Pancreas (tissue), 10 donors: ENCODE results near the gene TUBA4B. TPM values are rescaled to one million over a fixed set of nuclear protein-coding genes. Genes with fewer than 3 reads are reported as not detected.

Source experiments
- ATAC-seq, 4 donors: fragments of 200-7000 bp; cut with Tn5 transposase; one replicate each; pipeline versions ENCODE4 v1.8.0 to v1.9.1; 2020; ENCODE audit warnings: mild to moderate bottlenecking in 4 of 4, moderate library complexity in 4 of 4
- DNase-seq, 6 donors: peaks; one replicate each; pipeline ENCODE4 v3.0.0-alpha.2; 2020
- FAIRE-seq: peaks from 2 replicates; lab custom pipeline; 2012; peaks lifted over from hg19 to GRCh38; lab: Jason Lieb, UNC
- H3K27ac ChIP-seq, 4 donors: fragments of 200-600 bp; sonication (generic); 1 replicate in 3 of 4; 2 replicates in 1 of 4; pipeline versions ENCODE4 v1.5.0 to v1.8.0; 2020
- H3K27me3 ChIP-seq, 4 donors: fragments of 200-600 bp; one replicate each; pipeline ENCODE4 v1.8.0; 2021
- H3K36me3 ChIP-seq, 3 donors: fragments of 200-600 bp; sonication (generic) in 1 of 3; one replicate each; pipeline versions ENCODE4 v1.5.0 to v1.8.0; 2020 to 2021
- H3K4me1 ChIP-seq, 3 donors: fragments of 200-600 bp; one replicate each; pipeline ENCODE4 v1.8.0; 2021
- H3K4me3 ChIP-seq, 4 donors: fragments of 200-600 bp; sonication (generic) in 2 of 4; one replicate each; pipeline versions ENCODE4 v1.5.0 to v1.8.0; 2020 to 2021
- H3K9me3 ChIP-seq, 4 donors: fragments of 200-600 bp; one replicate each; pipeline ENCODE4 v1.8.0; 2021
- WGBS, 2 donors: extraction: QIAGEN DNeasy Blood & Tissue Kit; methylation state at CpG; one replicate each; pipeline ENCODE4 v1.1.7; 2013; 5-methylcytosine and 5-hydroxymethylcytosine counted together
- intact Hi-C, 3 donors: fragments of 100-400 bp; cut with DNase I; formaldehyde crosslinking; loops; one replicate each; pipeline versions ENCODE4 v1.11.1 to v1.14.2; 2022
- polyA plus RNA-seq, 2 donors: library from polyadenylated mRNA; stranded (reverse); fragments of 200-250 nt; gene quantifications; one replicate each; pipeline ENCODE4 v1.2.3, GENCODE V29; 2013
- total RNA-seq, 6 donors: library from RNA; stranded (reverse); fragmentation: NEBNext Ultra II Directional in 4 of 6; extraction: Animal tissue kit (Norgen Biotek cat#: 25700) in 4 of 6; gene quantifications; one replicate each; pipeline versions ENCODE4 v1.2.1 to v1.2.4, GENCODE V29; 2021 to 2023
- TF ChIP-seq, protein P1 (sequence below), 4 donors: fragments of 200-600 bp; sonication (generic) in 3 of 4; IDR thresholded peaks; one replicate each; pipeline versions ENCODE4 v1.5.0 to v1.8.0; 2021; ENCODE audit warnings: antibody characterized with exemption in 4 of 4
- donor health status: healthy with polysubstance abuse.
- donor health status: DM: no; HTN: no; CAD: no; lungs with moderate emphysema.
- donor health status: DM: no; HTN: no; CAD: no.
- donor health status: control.
- donor health status: control.
- donor health status: Bipolar disorder and iron deficiency.
- donor health status: DM: yes; HTN: yes; CAD: no.
- donor health status: DM: no; HTN: no; CAD: no.
- donor health status: DM: no; HTN: no; CAD: no.
- donor health status: DM: yes; HTN: yes; CAD: no.

TUBA4B gene
- total and polyA plus RNA-seq, 8 donors: not detected

DNA sequence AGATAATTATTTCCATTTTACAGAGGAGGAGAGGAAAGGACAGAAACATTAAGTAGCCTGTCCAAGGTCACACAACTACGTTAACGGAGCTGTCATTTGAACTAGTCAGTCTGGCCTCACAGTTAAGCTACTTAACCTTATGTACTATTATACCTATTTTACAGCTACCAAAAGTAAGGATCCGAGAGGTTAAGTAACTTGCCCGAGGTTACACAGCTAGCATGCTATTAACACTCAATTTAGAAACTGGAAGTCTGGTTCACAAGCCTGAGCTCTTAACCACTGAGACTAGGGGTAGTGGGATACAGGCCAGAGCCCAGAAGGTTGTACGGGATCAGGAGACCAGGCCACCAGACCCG, 8.3 kb upstream of the TUBA4B start:
- Histone ChIP-seq H3K4me3 (peak overlapping the region; percentile 66 to 81 (median 70)), H3K36me3 (no peaks in the 10 kb centered on the region), H3K4me1 (peaks cover 13 to 39% (median 16%) of the 10 kb centered on the region in 3 donors), H3K9me3 (no peaks in the 10 kb centered on the region), H3K27ac (peak overlapping the region; percentile 78 to 92 (median 85)), H3K27me3 (no peaks in the 10 kb centered on the region)
- ATAC-seq: no peak
- FAIRE-seq: no peak
- intact Hi-C loops: no loop called here
- TF ChIP-seq, protein P1, sequence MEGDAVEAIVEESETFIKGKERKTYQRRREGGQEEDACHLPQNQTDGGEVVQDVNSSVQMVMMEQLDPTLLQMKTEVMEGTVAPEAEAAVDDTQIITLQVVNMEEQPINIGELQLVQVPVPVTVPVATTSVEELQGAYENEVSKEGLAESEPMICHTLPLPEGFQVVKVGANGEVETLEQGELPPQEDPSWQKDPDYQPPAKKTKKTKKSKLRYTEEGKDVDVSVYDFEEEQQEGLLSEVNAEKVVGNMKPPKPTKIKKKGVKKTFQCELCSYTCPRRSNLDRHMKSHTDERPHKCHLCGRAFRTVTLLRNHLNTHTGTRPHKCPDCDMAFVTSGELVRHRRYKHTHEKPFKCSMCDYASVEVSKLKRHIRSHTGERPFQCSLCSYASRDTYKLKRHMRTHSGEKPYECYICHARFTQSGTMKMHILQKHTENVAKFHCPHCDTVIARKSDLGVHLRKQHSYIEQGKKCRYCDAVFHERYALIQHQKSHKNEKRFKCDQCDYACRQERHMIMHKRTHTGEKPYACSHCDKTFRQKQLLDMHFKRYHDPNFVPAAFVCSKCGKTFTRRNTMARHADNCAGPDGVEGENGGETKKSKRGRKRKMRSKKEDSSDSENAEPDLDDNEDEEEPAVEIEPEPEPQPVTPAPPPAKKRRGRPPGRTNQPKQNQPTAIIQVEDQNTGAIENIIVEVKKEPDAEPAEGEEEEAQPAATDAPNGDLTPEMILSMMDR (IDR thresholded peaks at IDR 0.05): no peak
- no peak for DNase-seq
- 8 to 12% methylated on average over 6 of the region's 6 CpGs for WGBS, 2 donors

DNA sequence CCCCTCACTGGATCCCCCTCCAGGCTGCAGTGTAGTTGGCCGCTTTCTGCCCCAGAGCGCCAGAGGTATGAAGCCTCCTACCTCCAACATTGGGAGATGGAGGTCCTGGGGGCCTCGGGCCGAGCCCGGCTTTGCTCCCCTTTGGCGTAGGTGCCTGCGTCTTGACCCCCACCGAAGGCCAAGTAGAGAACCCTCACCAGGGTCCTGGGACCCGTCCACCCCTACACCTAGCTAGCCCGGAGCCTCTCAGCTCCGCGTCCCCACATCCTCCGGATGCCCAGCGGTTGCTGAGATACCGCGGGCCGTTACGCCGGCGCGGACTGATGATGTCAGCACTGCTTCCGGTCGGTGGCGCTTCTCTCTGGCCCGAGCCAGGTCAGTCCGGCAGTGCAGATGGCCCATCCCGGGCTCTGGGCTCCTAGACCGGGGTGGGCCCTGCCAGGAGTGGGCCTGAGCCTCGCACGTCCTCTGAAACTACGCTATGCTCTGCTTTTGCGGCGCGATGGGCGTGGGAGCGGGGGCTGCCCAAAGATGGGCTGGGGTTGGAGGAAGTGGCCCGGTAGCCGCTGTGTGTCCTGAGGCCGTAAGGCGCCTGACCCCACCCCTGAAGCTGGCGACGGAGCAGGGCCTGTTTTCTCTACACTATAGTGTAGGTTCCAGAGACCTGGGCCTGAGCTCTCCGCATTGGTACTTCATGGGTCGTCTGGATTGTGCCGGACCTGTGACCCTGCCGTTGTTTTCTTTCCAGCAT, 7.7 kb upstream of the TUBA4B start, which contains the start of the genes GLB1L and STK16:
GLB1L (minus strand) TSS at position 297 of the 751 bp plus-strand sequence. CDS start 1,871 bp downstream, outside the sequence.
STK16 (plus strand) TSS at position 332 of the 751 bp plus-strand sequence. CDS start 521 bp downstream, outside the sequence.
- WGBS, 2 donors: 0% methylated on average over 42 to 46 of the region's 46 CpGs
- peak; percentile 79 to 88 (median 82) for ATAC-seq
- Histone ChIP-seq H3K27ac (peak within 1 kb of the TSS; percentile 78 to 92 (median 85)), H3K4me1 (peaks cover 17 to 45% (median 22%) of the 10 kb centered on the region in 3 donors), H3K4me3 (peak within 1 kb of the TSS; percentile 66 to 81 (median 70)), H3K9me3 (no peaks in the 10 kb centered on the region), H3K27me3 (no peaks in the 10 kb centered on the region), H3K36me3 (peaks cover 0 to 1% (median 0%) of the 10 kb centered on the region in 3 donors)
- peak; percentile 89 to 98 (median 93) for DNase-seq
- FAIRE-seq: no peak
- intact Hi-C loops: no loop called here
- TF ChIP-seq, protein P1 (IDR thresholded peaks at IDR 0.05): no peak

DNA sequence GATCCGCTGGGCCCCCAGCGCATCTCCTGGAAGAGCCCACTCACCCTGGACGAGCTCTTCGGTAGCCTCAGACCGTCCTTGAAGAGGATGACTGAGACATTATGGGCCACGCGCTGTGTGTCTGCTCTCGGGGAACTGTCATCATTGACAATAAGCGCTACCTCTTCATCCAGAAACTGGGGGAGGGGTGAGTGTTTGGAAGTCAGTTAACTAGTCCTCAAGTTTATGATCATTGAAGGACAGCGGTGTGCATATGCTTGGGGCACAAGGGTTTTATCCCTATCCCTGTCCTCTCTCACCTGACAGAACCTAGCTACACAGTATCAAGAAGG, 7.2 kb upstream of the TUBA4B start:
- Histone ChIP-seq H3K4me1 (peaks cover 22 to 50% (median 26%) of the 10 kb centered on the region in 3 donors), H3K9me3 (no peaks in the 10 kb centered on the region), H3K27ac (peak overlapping the region; percentile 78 to 92 (median 85)), H3K27me3 (no peaks in the 10 kb centered on the region), H3K36me3 (peaks cover 0 to 5% (median 0%) of the 10 kb centered on the region in 3 donors), H3K4me3 (peak overlapping the region; percentile 66 to 81 (median 70))
- TF ChIP-seq, protein P1 (IDR thresholded peaks at IDR 0.05): no peak
- intact Hi-C loops: no loop called here
- DNase-seq (no peak), FAIRE-seq (no peak), ATAC-seq (no peak)
- 10 to 11% methylated on average over 10 of the region's 10 CpGs for WGBS, 2 donors

DNA sequence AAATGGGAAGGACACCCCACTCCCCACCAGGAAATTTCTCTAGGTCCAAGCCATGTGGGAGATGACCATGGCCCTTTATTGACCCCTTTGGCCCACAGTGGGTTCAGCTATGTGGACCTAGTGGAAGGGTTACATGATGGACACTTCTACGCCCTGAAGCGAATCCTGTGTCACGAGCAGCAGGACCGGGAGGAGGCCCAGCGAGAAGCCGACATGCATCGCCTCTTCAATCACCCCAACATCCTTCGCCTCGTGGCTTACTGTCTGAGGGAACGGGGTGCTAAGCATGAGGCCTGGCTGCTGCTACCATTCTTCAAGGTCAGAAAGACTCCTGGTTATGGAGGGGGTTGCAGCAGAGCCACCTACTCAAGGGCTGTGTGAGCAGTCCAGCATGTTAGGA, 6.5 kb upstream of the TUBA4B start:
- WGBS, 2 donors: 91 to 95% methylated on average over 10 of the region's 10 CpGs
- Histone ChIP-seq H3K4me3 (no peak overlapping the region), H3K27me3 (no peaks in the 10 kb centered on the region), H3K9me3 (no peaks in the 10 kb centered on the region), H3K36me3 (peaks cover 0 to 5% (median 0%) of the 10 kb centered on the region in 3 donors), H3K4me1 (peaks cover 24 to 55% (median 26%) of the 10 kb centered on the region in 3 donors), H3K27ac (peak overlapping the region in 1 of 4 donors; percentile 92)
- TF ChIP-seq, protein P1 (IDR thresholded peaks at IDR 0.05): no peak
- intact Hi-C loops: no loop called here
- ATAC-seq (no peak), FAIRE-seq (no peak), DNase-seq (no peak)
